WERI-Rb-1 (cell line): ENCODE data around the gene RNU2-1.

Experiments used
- DNase-seq: peaks from one replicate; pipeline ENCODE4 v3.0.0-alpha.2; 2020
- H3K27ac ChIP-seq: fragments of 250-450 bp; sonication (Bioruptor Pico); 2 replicates; pipeline ENCODE4 v1.5.1; 2020; ENCODE audit warnings: mild to moderate bottlenecking, moderate library complexity
- H3K27me3 ChIP-seq: fragments of 250-450 bp; sonication (Bioruptor Pico); 2 replicates; pipeline ENCODE4 v1.5.1; 2021; ENCODE audit warnings: mild to moderate bottlenecking, low read depth, moderate library complexity; ENCODE audit not compliant: insufficient read depth, severe bottlenecking
- H3K36me3 ChIP-seq: fragments of 250-450 bp; sonication (Bioruptor Pico); 2 replicates; pipeline ENCODE4 v1.5.1; 2020; ENCODE audit warnings: mild to moderate bottlenecking, moderate library complexity
- H3K4me3 ChIP-seq: 2 replicates; pipeline ENCODE4 v1.5.1; 2011; ENCODE audit warnings: low read depth, mild to moderate bottlenecking, control low read depth, low read length
- H3K9me3 ChIP-seq: fragments of 250-450 bp; sonication (Bioruptor Pico); 2 replicates; pipeline ENCODE4 v1.5.1; 2021; ENCODE audit warnings: mild to moderate bottlenecking, moderate library complexity; ENCODE audit not compliant: severe bottlenecking
- TF ChIP-seq, protein P1 (sequence below): IDR thresholded peaks from 2 replicates; pipeline ENCODE4 v1.5.1; 2011; ENCODE audit warnings: low read depth, mild to moderate bottlenecking, control low read depth, inconsistent platforms, low read length

Gene RNU2-1

DNA sequence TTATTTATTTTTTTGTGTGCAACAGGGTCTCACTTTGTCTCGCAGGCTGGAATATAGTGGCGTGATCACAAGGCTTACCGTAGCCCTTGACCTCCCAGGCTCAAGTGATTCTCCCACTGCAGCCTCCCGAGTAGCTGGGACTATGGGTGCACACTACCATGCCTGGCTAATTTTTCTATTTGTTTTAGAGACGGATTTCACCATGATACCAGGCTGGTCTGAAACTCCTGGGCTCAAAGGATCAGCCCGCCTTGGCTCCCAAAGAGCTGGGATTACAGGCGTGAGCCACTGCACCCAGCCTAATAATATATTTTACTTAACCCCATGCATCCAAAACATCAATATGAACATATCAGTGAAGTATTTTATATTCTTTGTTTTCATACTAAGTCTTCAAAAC lies 7.4 kb downstream of the RNU2-1 start:
- Histone ChIP-seq H3K36me3 (no peaks in the 10 kb centered on the region), H3K9me3 (no peaks in the 10 kb centered on the region), H3K27ac (no peak overlapping the region), H3K27me3 (no peaks in the 10 kb centered on the region), H3K4me3 (no peak overlapping the region)
- DNase-seq, result no peak
- TF ChIP-seq, protein P1, sequence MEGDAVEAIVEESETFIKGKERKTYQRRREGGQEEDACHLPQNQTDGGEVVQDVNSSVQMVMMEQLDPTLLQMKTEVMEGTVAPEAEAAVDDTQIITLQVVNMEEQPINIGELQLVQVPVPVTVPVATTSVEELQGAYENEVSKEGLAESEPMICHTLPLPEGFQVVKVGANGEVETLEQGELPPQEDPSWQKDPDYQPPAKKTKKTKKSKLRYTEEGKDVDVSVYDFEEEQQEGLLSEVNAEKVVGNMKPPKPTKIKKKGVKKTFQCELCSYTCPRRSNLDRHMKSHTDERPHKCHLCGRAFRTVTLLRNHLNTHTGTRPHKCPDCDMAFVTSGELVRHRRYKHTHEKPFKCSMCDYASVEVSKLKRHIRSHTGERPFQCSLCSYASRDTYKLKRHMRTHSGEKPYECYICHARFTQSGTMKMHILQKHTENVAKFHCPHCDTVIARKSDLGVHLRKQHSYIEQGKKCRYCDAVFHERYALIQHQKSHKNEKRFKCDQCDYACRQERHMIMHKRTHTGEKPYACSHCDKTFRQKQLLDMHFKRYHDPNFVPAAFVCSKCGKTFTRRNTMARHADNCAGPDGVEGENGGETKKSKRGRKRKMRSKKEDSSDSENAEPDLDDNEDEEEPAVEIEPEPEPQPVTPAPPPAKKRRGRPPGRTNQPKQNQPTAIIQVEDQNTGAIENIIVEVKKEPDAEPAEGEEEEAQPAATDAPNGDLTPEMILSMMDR, result no peak

GRCh38 chr17:43224146-43224705 lies 9.6 kb downstream of the RNU2-1 start:
- Histone ChIP-seq H3K27ac (no peak overlapping the region), H3K4me3 (no peak overlapping the region), H3K36me3 (no peaks in the 10 kb centered on the region), H3K27me3 (no peaks in the 10 kb centered on the region), H3K9me3 (no peaks in the 10 kb centered on the region)
- DNase-seq, result no peak
- TF ChIP-seq, protein P1, result no peak

DNA sequence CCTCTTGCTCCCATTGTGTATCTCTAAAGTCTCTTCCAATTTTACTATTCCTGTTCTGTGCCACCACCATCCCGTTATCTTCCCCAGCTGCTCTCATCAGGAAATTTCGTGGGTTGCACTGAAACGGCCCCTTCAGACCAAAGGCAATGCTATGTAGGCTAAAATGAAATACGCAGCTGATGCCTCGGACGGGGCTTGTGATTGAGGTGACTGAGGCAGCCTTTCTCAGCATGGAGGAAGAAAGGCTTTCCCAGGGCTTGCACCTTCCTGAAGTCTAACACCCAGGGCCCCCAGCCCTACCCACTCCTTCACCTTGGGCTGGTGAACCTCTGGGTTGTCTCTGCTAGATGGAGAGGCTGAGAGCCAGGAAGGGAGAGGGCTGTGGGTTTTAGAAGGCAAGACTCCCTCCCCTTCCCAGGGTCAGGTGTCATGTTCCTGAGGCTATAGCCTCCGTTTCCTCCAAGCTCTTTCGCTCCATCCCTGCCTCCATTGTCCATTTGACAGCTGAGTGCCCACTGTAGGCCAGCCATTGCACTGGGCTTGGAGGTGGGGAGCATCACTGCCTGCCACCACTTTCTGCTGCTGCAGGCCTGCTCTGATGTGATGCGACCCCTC lies 13.2 kb downstream of the RNU2-1 start:
- TF ChIP-seq, protein P1, result no peak
- H3K27ac ChIP-seq, result no peak overlapping the region
- H3K36me3 ChIP-seq, result no peaks in the 10 kb centered on the region
- no peaks in the 10 kb centered on the region for H3K27me3 ChIP-seq
- no peaks in the 10 kb centered on the region for H3K9me3 ChIP-seq
- no peak for DNase-seq
- no peak overlapping the region for H3K4me3 ChIP-seq

GRCh38 chr17:43219746-43220380 lies 13.9 kb downstream of the RNU2-1 start:
- H3K4me3 ChIP-seq, result no peak overlapping the region
- TF ChIP-seq, protein P1, result no peak
- H3K27me3 ChIP-seq, result no peaks in the 10 kb centered on the region
- peak; percentile 1 for DNase-seq
- H3K9me3 ChIP-seq, result no peaks in the 10 kb centered on the region
- no peak overlapping the region for H3K27ac ChIP-seq
- no peaks in the 10 kb centered on the region for H3K36me3 ChIP-seq

DNA sequence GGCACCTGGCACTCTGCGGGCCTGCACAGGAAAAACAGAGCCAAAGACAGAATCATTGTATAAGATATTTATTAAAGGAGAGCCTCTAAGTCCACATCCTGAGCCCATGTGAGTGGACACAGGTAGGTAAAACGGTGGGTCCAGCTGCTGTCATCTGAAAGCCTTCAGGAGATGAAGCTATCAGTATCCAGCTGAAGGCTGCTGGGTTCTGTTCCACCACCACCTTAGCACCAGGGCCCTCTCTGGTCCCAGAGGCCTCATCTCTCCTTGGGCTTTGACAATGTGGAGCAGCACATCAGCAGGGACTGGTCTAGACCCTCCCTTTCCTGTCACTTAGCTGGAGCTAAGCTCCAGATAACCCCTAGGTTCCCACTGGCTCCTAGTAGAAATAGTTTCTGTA lies 14.8 kb downstream of the RNU2-1 start:
- TF ChIP-seq, protein P1, result no peak
- H3K4me3 ChIP-seq, result no peak overlapping the region
- no peak overlapping the region for H3K27ac ChIP-seq

More for the DNA sequence above, 14.8 kb downstream of the RNU2-1 start:
- Histone ChIP-seq H3K9me3 (no peaks in the 10 kb centered on the region), H3K36me3 (no peaks in the 10 kb centered on the region), H3K27me3 (no peaks in the 10 kb centered on the region)
- peak; percentile 2 for DNase-seq
